ENCODE measurements around the gene DOK6. TPM values are rescaled to one million over a fixed set of nuclear protein-coding genes. Genes with fewer than 3 reads are reported as not detected.

DOK6 gene
- total RNA-seq, 1 experiment from 2014 or later: 0.45 TPM

DNA sequence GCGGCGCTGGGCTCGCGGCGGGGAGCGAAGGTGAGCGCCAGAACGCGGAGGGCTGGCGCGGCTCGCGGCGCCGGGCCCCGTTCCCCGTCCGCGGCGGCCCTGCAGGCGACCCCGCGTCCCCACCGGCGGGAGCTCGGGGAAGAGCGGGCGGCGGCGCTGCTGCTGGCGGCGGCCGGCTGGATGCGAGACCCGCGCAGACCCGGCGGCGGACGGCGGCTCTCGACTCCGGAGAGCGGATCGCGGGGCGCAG, 213 bp downstream of the DOK6 start:
- peaks cover 33% of the 10 kb centered on the region for H3K27me3 ChIP-seq (ENCODE audit: control insufficient read depth, insufficient read depth, low read length)
- peak; percentile 73 for DNase-seq

DNA sequence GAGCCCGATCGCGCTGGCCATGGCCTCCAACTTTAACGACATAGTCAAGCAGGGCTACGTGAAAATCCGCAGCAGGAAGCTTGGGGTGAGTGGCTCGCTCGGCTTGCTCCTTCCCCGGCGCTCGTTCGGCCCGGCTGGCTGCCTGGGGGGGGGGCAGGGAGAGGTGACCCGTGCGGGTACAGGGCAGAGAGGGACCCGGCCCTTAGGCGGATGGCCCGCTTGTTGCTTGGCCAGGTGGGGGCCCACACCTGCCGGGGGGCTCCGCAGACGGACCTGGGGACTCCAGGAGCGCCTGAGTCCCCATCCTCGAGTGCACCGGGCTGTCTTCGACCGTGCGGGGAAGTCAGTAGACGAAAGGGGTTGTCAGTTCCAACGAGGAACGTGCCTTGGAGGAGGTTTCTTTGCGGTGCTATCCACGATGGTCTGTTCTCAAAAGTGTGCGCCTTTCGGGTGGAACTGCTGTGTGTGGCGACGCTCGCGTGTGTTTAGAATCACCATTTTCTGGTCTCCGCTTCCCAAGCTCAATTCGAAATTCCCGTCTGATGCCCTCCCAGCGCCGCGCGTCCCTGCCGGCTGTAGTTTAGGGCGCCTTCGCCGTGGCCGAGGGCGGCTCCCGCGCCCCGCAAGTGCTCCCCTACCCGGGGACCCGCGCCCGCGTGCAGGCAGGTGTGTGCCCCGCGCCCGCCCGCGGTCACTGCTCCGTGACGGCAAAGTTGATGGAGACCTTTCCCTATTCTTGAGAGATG, 711 bp downstream of the DOK6 start:
- Histone ChIP-seq H3K36me3 (replicated peaks; ENCODE audit: control insufficient read depth, insufficient read depth, low read length) (no peaks in the 10 kb centered on the region), H3K4me3 (ENCODE audit: insufficient read depth, low read depth, low read length) (peak overlapping the region; percentile 70), H3K27me3 (ENCODE audit: control insufficient read depth, insufficient read depth, low read length) (peaks cover 33% of the 10 kb centered on the region)
- no peak for DNase-seq

More for the DNA sequence above, 213 bp downstream of the DOK6 start:
- H3K4me3 ChIP-seq (ENCODE audit: insufficient read depth, low read depth, low read length): peak overlapping the region; percentile 70
- no peaks in the 10 kb centered on the region for H3K36me3 ChIP-seq (replicated peaks; ENCODE audit: control insufficient read depth, insufficient read depth, low read length)

DNA sequence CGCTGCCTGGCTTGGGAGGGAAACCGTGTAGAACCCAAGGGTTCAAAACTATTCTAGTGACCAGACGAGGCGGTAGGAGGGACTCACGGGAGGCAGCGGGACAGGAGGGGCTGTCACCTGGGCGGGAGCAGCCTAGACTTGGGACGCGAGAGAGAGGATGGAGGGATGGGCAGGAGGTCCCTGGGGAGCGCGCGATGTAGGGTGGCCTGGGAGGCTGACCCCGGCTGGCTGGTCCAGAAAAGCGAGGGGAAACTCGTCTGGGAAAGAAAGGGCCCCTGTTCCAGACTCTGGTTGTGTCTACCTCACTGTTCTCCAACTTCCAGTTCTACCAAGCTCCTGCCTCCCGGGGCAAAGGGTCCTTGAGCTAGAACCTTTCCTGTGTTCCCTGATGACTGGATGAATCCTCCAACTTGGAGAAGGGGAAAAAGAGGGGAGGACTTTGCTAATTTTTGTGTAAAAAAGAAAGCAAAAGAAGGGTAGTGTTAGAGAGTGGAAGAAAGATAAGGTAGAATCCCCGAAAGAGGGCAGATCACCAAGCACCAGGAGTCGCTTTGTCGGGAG, 1.4 kb downstream of the DOK6 start:
- H3K4me3 ChIP-seq (ENCODE audit: insufficient read depth, low read depth, low read length): peak overlapping the region; percentile 70
- peaks cover 33% of the 10 kb centered on the region for H3K27me3 ChIP-seq (ENCODE audit: control insufficient read depth, insufficient read depth, low read length)
- DNase-seq: peak; percentile 48
- no peaks in the 10 kb centered on the region for H3K36me3 ChIP-seq (replicated peaks; ENCODE audit: control insufficient read depth, insufficient read depth, low read length)

DNA sequence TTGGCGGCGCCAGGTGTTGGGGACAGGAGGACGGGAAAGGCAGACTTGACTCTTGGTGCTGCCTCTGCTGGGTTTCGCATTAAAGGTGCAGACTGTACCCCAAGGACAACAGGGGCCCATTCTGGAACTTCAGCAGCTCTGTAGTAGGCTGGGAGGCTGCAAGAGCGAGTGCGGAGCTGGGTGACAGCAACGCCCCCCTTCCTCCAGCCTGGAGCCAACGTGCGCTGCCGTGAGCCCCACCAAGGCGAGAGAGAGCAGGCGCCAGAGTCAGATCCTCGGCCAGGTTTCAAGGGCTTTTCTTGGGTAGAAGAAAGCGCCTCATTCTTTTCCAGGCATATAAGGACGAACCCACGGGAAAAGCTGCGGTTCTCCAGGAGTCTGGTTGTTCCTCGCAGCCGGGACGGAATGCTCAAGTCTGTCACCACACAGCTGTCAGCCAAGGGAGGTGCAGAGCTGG, 1.9 kb downstream of the DOK6 start:
- no peaks in the 10 kb centered on the region for H3K36me3 ChIP-seq (replicated peaks; ENCODE audit: control insufficient read depth, insufficient read depth, low read length)
- H3K4me3 ChIP-seq (ENCODE audit: insufficient read depth, low read depth, low read length): peak overlapping the region; percentile 15
- H3K27me3 ChIP-seq (ENCODE audit: control insufficient read depth, insufficient read depth, low read length): peaks cover 33% of the 10 kb centered on the region
- DNase-seq: peak; percentile 42

DNA sequence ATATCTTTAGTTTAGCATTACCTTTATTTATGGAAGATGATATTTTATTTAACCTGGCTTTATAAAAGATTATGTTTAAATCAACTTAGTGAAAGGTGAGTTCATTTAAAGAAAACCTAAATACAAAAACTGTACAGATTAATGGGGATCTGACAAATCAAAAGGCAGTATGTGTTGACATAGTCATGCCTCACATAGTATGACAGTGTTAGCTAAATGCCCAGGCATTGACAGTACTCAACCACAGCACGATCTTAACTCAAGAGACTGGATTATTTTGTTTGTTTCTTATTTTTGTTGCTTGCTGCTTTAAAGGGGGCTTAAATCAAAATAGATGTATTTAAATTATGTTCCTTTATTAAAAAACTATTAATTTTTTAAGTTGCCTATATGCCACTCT, 7.8 kb downstream of the DOK6 start:
- Histone ChIP-seq H3K27me3 (ENCODE audit: control insufficient read depth, insufficient read depth, low read length) (peaks cover 3% of the 10 kb centered on the region; the same call in 1 of the 2 replicates), H3K36me3 (replicated peaks; ENCODE audit: control insufficient read depth, insufficient read depth, low read length) (no peaks in the 10 kb centered on the region), H3K4me3 (ENCODE audit: insufficient read depth, low read depth, low read length) (no peak overlapping the region)
- no peak for DNase-seq

DNA sequence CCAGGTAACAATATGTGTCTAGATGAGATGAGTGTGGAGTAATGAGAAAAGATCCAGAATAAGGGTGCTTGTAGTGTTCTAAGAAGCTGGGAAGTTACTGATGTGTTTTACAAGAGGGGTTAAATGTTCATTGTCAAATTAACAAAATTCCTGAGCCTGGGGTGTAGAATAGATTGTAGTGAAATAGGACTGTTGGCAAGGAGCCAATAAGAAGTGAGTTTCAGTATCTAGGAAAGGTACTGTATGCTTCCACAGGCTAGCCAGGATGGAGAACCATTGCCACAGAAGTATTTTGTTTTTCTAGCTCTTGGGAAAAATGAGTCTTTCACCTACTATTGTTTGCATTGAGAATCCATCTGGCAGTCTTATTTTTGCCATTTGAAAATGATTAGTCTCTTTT, 10.5 kb downstream of the DOK6 start:
- Histone ChIP-seq H3K27me3 (ENCODE audit: control insufficient read depth, insufficient read depth, low read length) (no peaks in the 10 kb centered on the region), H3K36me3 (replicated peaks; ENCODE audit: control insufficient read depth, insufficient read depth, low read length) (no peaks in the 10 kb centered on the region), H3K4me3 (ENCODE audit: insufficient read depth, low read depth, low read length) (no peak overlapping the region)
- DNase-seq: no peak

DNA sequence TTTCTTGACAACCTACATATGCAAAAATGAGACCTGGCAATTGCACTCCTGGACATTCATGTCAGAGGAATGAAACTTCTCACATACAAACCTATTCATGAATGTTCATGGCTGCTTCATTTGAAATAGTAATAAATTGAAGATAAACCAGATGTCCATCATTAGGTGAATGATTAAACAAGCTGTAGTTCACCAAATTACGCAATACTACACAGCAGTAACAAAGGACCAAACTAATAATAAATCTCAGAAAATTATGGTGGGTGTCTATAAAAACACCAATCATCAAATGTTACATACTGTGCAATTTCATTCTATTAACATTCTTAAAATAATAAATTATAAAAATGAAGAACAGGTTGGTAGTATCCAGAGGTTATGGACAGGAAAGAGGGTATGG, 13.5 kb downstream of the DOK6 start:
- DNase-seq: no peak
- Histone ChIP-seq H3K36me3 (replicated peaks; ENCODE audit: control insufficient read depth, insufficient read depth, low read length) (no peaks in the 10 kb centered on the region), H3K27me3 (ENCODE audit: control insufficient read depth, insufficient read depth, low read length) (no peaks in the 10 kb centered on the region), H3K4me3 (ENCODE audit: insufficient read depth, low read depth, low read length) (no peak overlapping the region)

DNA sequence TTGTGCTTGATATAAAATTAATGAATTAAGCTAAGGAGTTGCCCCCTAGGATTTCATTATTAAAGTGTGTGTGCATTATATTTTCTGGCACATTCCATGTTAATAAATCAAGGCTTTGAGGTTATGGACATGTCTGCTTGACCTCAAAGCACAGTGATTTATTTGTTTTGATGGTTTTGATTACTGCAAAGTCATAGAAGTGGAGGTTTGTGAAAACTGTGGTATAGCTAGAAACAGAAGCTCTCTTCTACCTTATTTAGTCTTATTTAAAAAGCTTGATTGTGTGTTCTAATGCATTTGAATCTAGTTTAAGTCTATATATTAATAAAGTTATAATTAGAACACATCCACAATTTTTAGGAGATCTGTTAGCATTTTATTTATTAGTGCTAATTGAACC, 32.2 kb downstream of the DOK6 start:
- Histone ChIP-seq H3K36me3 (replicated peaks; ENCODE audit: control insufficient read depth, insufficient read depth, low read length) (no peaks in the 10 kb centered on the region), H3K27me3 (ENCODE audit: control insufficient read depth, insufficient read depth, low read length) (no peaks in the 10 kb centered on the region), H3K4me3 (ENCODE audit: insufficient read depth, low read depth, low read length) (no peak overlapping the region)
- no peak for DNase-seq

DNA sequence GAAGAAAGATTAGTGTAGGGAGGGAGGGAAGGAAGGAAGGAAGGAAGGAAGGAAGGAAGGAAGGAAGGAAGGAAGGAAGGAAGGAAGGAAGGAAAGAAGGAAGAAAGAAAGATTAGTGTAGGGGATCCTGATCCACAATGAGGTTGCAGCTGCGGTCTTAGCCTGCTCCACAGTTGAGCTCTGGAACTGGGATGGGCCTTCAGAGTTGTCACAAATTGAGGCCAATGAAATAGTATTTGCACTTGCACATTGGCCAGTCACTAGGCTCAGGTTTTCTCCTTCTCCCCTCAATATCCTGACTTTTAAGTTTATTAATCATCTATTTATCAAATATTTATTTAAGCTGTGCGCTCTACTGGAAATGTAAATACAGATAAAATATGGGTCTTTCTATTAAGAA, 34.3 kb downstream of the DOK6 start:
- Histone ChIP-seq H3K4me3 (ENCODE audit: insufficient read depth, low read depth, low read length) (no peak overlapping the region), H3K36me3 (replicated peaks; ENCODE audit: control insufficient read depth, insufficient read depth, low read length) (no peaks in the 10 kb centered on the region), H3K27me3 (ENCODE audit: control insufficient read depth, insufficient read depth, low read length) (no peaks in the 10 kb centered on the region)
- DNase-seq: no peak

DNA sequence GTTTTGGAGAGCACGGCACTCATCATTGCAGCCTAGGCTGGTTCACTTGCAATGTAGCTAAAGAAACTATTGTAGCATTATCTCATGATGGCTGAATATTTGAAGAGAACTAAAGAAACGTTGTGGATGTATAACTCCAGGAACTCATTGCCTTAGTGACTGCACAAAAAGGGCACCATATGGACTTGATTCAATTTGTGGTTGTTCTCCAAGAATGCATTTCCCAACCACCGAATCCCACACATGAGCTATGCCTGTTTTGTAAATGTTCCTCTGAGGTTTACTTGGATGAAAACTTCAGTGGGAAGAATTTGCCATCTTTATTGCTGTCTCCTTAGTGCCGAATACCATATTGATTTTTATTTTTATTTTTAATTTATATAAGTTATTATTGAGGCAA, 43.5 kb downstream of the DOK6 start:
- no peak overlapping the region for H3K4me3 ChIP-seq (ENCODE audit: insufficient read depth, low read depth, low read length)
- H3K27me3 ChIP-seq (ENCODE audit: control insufficient read depth, insufficient read depth, low read length): no peaks in the 10 kb centered on the region
- no peak for DNase-seq
- no peaks in the 10 kb centered on the region for H3K36me3 ChIP-seq (replicated peaks; ENCODE audit: control insufficient read depth, insufficient read depth, low read length)

DNA sequence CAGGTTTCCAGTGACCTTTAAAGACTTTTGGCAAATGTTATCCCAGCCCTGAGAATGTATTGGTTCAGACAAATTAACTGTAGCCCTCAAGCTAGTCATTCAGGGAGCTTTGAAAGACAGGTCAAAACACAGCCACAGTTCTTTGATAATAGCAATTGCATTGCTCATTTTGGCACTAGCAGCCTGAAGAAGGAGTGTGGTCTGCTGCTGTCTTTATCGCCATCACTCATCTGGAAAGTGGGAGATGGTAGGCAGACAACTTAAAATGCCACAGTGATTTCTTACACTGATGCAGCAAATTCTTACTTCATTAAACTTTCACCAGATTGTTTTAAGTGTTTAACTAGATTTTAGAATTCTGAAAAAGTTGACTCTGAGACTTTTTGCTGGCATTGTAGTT, 47.2 kb downstream of the DOK6 start:
- no peak overlapping the region for H3K4me3 ChIP-seq (ENCODE audit: insufficient read depth, low read depth, low read length)
- no peaks in the 10 kb centered on the region for H3K36me3 ChIP-seq (replicated peaks; ENCODE audit: control insufficient read depth, insufficient read depth, low read length)
- no peak for DNase-seq
- H3K27me3 ChIP-seq (ENCODE audit: control insufficient read depth, insufficient read depth, low read length): no peaks in the 10 kb centered on the region

DNA sequence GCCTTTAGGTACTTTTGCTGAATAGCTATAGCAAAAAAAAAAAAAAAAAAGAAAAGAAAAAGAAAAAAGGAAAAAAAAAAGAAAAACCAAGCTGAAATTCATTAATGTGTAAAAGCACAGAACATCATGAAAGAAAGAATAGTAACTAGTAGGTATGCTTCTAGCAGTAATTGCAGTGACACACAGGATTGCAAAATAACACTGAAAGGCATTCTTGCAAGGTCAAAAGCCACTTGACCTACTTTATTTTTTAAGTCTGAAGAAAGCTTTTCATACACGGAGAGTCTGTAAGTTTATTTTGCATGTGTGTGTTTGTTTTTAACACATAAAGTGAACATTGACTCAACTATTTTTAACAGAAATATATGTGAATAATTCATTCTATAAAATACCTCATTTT, 54.4 kb downstream of the DOK6 start:
- Histone ChIP-seq H3K4me3 (ENCODE audit: insufficient read depth, low read depth, low read length) (no peak overlapping the region), H3K36me3 (replicated peaks; ENCODE audit: control insufficient read depth, insufficient read depth, low read length) (no peaks in the 10 kb centered on the region), H3K27me3 (ENCODE audit: control insufficient read depth, insufficient read depth, low read length) (no peaks in the 10 kb centered on the region)
- no peak for DNase-seq

DNA sequence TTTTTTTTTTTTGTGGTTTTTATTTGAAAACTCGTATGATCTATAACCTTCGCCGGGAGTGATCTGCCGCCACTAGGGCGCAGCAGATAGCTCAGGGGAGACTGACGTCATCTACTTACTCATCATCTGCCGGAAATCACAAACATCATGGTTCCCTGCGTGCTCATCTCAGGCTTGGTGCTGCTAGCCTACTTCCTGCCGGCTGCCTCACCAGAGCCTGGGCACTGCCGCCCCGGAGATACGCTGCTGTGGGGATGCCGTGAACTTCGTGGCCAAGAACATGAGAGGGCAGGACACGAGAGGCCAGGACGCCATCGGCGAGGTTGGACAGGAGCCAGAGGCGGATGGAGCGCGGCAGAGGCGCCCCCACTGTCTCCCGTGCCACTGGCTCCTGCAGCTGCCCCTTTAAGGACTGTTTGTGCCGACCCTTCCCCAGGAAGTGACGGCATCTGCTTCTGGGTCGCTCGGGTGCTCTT, 68.8 kb downstream of the DOK6 start:
- no peak overlapping the region for H3K4me3 ChIP-seq (ENCODE audit: insufficient read depth, low read depth, low read length)
- no peaks in the 10 kb centered on the region for H3K27me3 ChIP-seq (ENCODE audit: control insufficient read depth, insufficient read depth, low read length)
- no peaks in the 10 kb centered on the region for H3K36me3 ChIP-seq (replicated peaks; ENCODE audit: control insufficient read depth, insufficient read depth, low read length)
- DNase-seq: peak; percentile 65

DNA sequence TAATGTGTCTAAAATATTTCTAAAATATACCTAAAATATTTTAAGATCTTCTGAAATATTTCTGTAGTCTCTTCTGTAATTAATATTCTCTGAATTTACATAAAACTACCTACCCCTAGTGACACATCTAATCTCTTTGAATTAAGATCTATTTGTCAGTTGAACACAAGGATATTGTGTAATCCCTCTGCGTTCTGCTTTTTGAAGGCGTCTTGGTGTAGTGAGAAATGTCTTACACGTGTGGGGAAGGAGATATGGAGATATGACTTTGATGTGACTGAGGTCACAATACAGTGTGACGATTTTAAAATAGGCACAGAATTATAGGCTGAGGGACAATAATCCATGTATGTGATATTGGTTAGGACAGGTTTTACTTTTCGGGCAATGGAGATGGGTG, 79.8 kb downstream of the DOK6 start:
- Histone ChIP-seq H3K4me3 (ENCODE audit: insufficient read depth, low read depth, low read length) (no peak overlapping the region), H3K36me3 (replicated peaks; ENCODE audit: control insufficient read depth, insufficient read depth, low read length) (no peaks in the 10 kb centered on the region), H3K27me3 (ENCODE audit: control insufficient read depth, insufficient read depth, low read length) (no peaks in the 10 kb centered on the region)
- DNase-seq: no peak

DNA sequence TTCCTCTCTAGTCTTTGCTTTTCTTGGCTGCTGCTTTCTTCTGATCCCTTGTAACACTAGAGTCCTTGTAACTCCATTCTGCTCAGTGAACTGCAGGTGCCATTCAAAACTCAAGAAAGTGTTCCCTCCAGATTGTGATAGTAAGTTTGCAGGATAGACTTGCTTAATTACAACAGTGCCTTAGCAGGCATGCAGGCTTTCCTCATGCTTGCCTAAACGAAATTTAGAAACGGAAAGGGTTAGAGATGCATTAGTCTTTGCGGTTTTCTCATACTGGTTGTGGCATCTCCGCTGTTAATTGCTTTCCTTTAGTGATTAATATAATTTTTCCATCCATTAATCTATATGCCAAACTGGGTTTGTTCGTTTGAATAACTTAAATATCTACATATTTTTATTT, 82.9 kb downstream of the DOK6 start:
- no peaks in the 10 kb centered on the region for H3K27me3 ChIP-seq (ENCODE audit: control insufficient read depth, insufficient read depth, low read length)
- no peak for DNase-seq
- H3K4me3 ChIP-seq (ENCODE audit: insufficient read depth, low read depth, low read length): no peak overlapping the region
- H3K36me3 ChIP-seq (replicated peaks; ENCODE audit: control insufficient read depth, insufficient read depth, low read length): no peaks in the 10 kb centered on the region
